ENCODE measurements around the gene HCFC1R1.

The HCFC1R1 gene

GRCh38 chr16:2991566-2992261, 32.0 kb downstream of the HCFC1R1 start:
- DNase-seq: no peak

GRCh38 chr16:2990891-2991290, 32.9 kb downstream of the HCFC1R1 start:
- DNase-seq: no peak

GRCh38 chr16:2988590-2989099, 35.1 kb downstream of the HCFC1R1 start:
- DNase-seq: no peak

- peak; percentile 60 for DNase-seq
Measured at GRCh38 chr16:2987833-2988232, 35.9 kb downstream of the HCFC1R1 start.

GRCh38 chr16:2987286-2987685, 36.5 kb downstream of the HCFC1R1 start:
- no peak for DNase-seq

GRCh38 chr16:2986623-2987188, 37.0 kb downstream of the HCFC1R1 start:
- DNase-seq: no peak

- DNase-seq: peak; percentile 93
Measured at GRCh38 chr16:2985893-2986355, 37.8 kb downstream of the HCFC1R1 start.

GRCh38 chr16:2985462-2985861, 38.3 kb downstream of the HCFC1R1 start:
- DNase-seq: peak; percentile 49

- DNase-seq: peak; percentile 20
Measured at GRCh38 chr16:2983706-2984136, 40.0 kb downstream of the HCFC1R1 start.

- DNase-seq: no peak
Measured at GRCh38 chr16:2982402-2982801, 41.3 kb downstream of the HCFC1R1 start.

- DNase-seq: no peak
Measured at GRCh38 chr16:2981899-2982250, 41.9 kb downstream of the HCFC1R1 start.

GRCh38 chr16:2981177-2981898, 42.4 kb downstream of the HCFC1R1 start:
- DNase-seq: no peak

- peak; percentile 41 for DNase-seq
Measured at GRCh38 chr16:2980227-2981176, 43.2 kb downstream of the HCFC1R1 start, which contains the start of gene PKMYT1. Gene PKMYT1, minus strand, starts transcription at chr16:2980446. Its CDS starts 789 bp downstream, at chr16:2979657.

GRCh38 chr16:2979669-2980226, 44.0 kb downstream of the HCFC1R1 start:
- no peak for DNase-seq

GRCh38 chr16:2977440-2977839, 46.3 kb downstream of the HCFC1R1 start:
- no peak for DNase-seq

- no peak for DNase-seq
Measured at GRCh38 chr16:2976673-2977072, 47.1 kb downstream of the HCFC1R1 start.

GRCh38 chr16:2976201-2976600, 47.5 kb downstream of the HCFC1R1 start:
- DNase-seq: no peak

GRCh38 chr16:2975161-2975795, 48.5 kb downstream of the HCFC1R1 start:
- DNase-seq: no peak

GRCh38 chr16:2974319-2975056, 49.3 kb downstream of the HCFC1R1 start:
- no peak for DNase-seq

- DNase-seq: no peak
Measured at GRCh38 chr16:2973605-2974318, 50.0 kb downstream of the HCFC1R1 start.

Data from DMS 273 treated with DMSO at 0.1 percent for 48 hours (cell line).